Memory B cell (primary cell): Measurements from ENCODE around the gene HSF5.

Experiments used
- ATAC-seq: fragments of 150-1000 bp; cut with Tn5 transposase; 2 replicates; pipeline ENCODE4 v1.10.0; 2021; ENCODE audit warnings: low read depth, mild to moderate bottlenecking, moderate library complexity
- DNase-seq, 2 donors: peaks; one replicate each; pipeline ENCODE4 v3.0.0; 2022; ENCODE audit warnings: low spot score in 2 of 2
- H3K27ac Mint-ChIP-seq: one replicate; pipeline ENCODE4 v1.8.0; 2022; ENCODE audit warnings: mild to moderate bottlenecking, moderate library complexity, mixed read lengths
- H3K27me3 Mint-ChIP-seq: one replicate; pipeline ENCODE4 v1.8.0; 2022; ENCODE audit warnings: mixed read lengths
- H3K36me3 Mint-ChIP-seq: one replicate; pipeline ENCODE4 v1.8.0; 2022; ENCODE audit warnings: mild to moderate bottlenecking, mixed read lengths
- H3K4me1 Mint-ChIP-seq: one replicate; pipeline ENCODE4 v1.8.0; 2022; ENCODE audit warnings: mixed read lengths
- H3K4me3 Mint-ChIP-seq: one replicate; pipeline ENCODE4 v1.8.0; 2022; ENCODE audit warnings: mild to moderate bottlenecking, moderate library complexity, mixed read lengths
- H3K9me3 Mint-ChIP-seq: one replicate; pipeline ENCODE4 v1.8.0; 2022; ENCODE audit warnings: mixed read lengths

HSF5 gene

GRCh38 chr17:58487589-58488427, at the start of gene HSF5:
Gene HSF5, minus strand, starts transcription at chr17:58488408. Its CDS starts 134 bp downstream, at chr17:58488274.
- Mint-ChIP-seq H3K27ac (no peak within 1 kb of the TSS), H3K9me3 (no peaks in the 10 kb centered on the region), H3K36me3 (peaks cover 24% of the 10 kb centered on the region), H3K27me3 (no peaks in the 10 kb centered on the region), H3K4me3 (peak within 1 kb of the TSS; percentile 70), H3K4me1 (peaks cover 5% of the 10 kb centered on the region)
- DNase-seq (peak; percentile 77 to 82), ATAC-seq (peak; percentile 94)

GRCh38 chr17:58537266-58537665, 49.1 kb upstream of the HSF5 start:
- H3K9me3 Mint-ChIP-seq: no peaks in the 10 kb centered on the region
- H3K4me1 Mint-ChIP-seq: peaks cover 4% of the 10 kb centered on the region
- peaks cover 9% of the 10 kb centered on the region for H3K27me3 Mint-ChIP-seq

GRCh38 chr17:58536542-58536941, 48.3 kb upstream of the HSF5 start:
- Mint-ChIP-seq H3K9me3 (no peaks in the 10 kb centered on the region), H3K27me3 (peaks cover 9% of the 10 kb centered on the region), H3K4me3 (no peak overlapping the region), H3K36me3 (no peaks in the 10 kb centered on the region), H3K27ac (no peak overlapping the region), H3K4me1 (peaks cover 4% of the 10 kb centered on the region)
- ATAC-seq (no peak), DNase-seq (no peak)

More at GRCh38 chr17:58537266-58537665, 49.1 kb upstream of the HSF5 start:
- Mint-ChIP-seq H3K27ac (no peak overlapping the region), H3K36me3 (no peaks in the 10 kb centered on the region), H3K4me3 (no peak overlapping the region)
- DNase-seq (no peak), ATAC-seq (no peak)

- no peak for DNase-seq
- Mint-ChIP-seq H3K27me3 (peaks cover 9% of the 10 kb centered on the region), H3K4me3 (no peak overlapping the region), H3K4me1 (peaks cover 4% of the 10 kb centered on the region), H3K9me3 (no peaks in the 10 kb centered on the region), H3K36me3 (no peaks in the 10 kb centered on the region), H3K27ac (no peak overlapping the region)
- ATAC-seq: no peak
Observed at GRCh38 chr17:58535431-58535830, 47.2 kb upstream of the HSF5 start.

- no peak overlapping the region for H3K4me3 Mint-ChIP-seq
- peaks cover 4% of the 10 kb centered on the region for H3K4me1 Mint-ChIP-seq
- no peak for ATAC-seq
- H3K27ac Mint-ChIP-seq: no peak overlapping the region
- no peaks in the 10 kb centered on the region for H3K9me3 Mint-ChIP-seq
- no peaks in the 10 kb centered on the region for H3K36me3 Mint-ChIP-seq
- H3K27me3 Mint-ChIP-seq: peaks cover 9% of the 10 kb centered on the region
- no peak for DNase-seq
Observed at GRCh38 chr17:58534901-58535421, 46.8 kb upstream of the HSF5 start.

- ATAC-seq (no peak), DNase-seq (no peak)
- no peaks in the 10 kb centered on the region for H3K9me3 Mint-ChIP-seq
- H3K4me3 Mint-ChIP-seq: no peak overlapping the region
- H3K27ac Mint-ChIP-seq: no peak overlapping the region
- H3K27me3 Mint-ChIP-seq: peaks cover 9% of the 10 kb centered on the region
- H3K36me3 Mint-ChIP-seq: no peaks in the 10 kb centered on the region
- H3K4me1 Mint-ChIP-seq: peaks cover 4% of the 10 kb centered on the region
Observed at GRCh38 chr17:58534331-58534730, 46.1 kb upstream of the HSF5 start.

GRCh38 chr17:58533616-58534188, 45.5 kb upstream of the HSF5 start:
- ATAC-seq: no peak
- H3K36me3 Mint-ChIP-seq: no peaks in the 10 kb centered on the region
- no peak for DNase-seq
- peaks cover 9% of the 10 kb centered on the region for H3K27me3 Mint-ChIP-seq
- H3K4me1 Mint-ChIP-seq: peaks cover 4% of the 10 kb centered on the region
- no peak overlapping the region for H3K4me3 Mint-ChIP-seq
- no peaks in the 10 kb centered on the region for H3K9me3 Mint-ChIP-seq
- H3K27ac Mint-ChIP-seq: no peak overlapping the region

- no peak for DNase-seq
- Mint-ChIP-seq H3K4me3 (peak overlapping the region; percentile 66), H3K27ac (no peak overlapping the region), H3K36me3 (no peaks in the 10 kb centered on the region), H3K9me3 (no peaks in the 10 kb centered on the region), H3K27me3 (peaks cover 9% of the 10 kb centered on the region), H3K4me1 (peaks cover 4% of the 10 kb centered on the region)
- no peak for ATAC-seq
Observed at GRCh38 chr17:58532555-58532951, 44.3 kb upstream of the HSF5 start.

GRCh38 chr17:58531661-58532554, 43.7 kb upstream of the HSF5 start:
- DNase-seq: peak; percentile 64
- H3K27ac Mint-ChIP-seq: no peak overlapping the region
- no peaks in the 10 kb centered on the region for H3K36me3 Mint-ChIP-seq
- peaks cover 9% of the 10 kb centered on the region for H3K27me3 Mint-ChIP-seq
- H3K9me3 Mint-ChIP-seq: no peaks in the 10 kb centered on the region
- peaks cover 6% of the 10 kb centered on the region for H3K4me1 Mint-ChIP-seq
- H3K4me3 Mint-ChIP-seq: peak overlapping the region; percentile 66
- ATAC-seq: peak; percentile 94

- peaks cover 8% of the 10 kb centered on the region for H3K4me1 Mint-ChIP-seq
- no peak for DNase-seq
- H3K9me3 Mint-ChIP-seq: no peaks in the 10 kb centered on the region
- H3K36me3 Mint-ChIP-seq: no peaks in the 10 kb centered on the region
- ATAC-seq: no peak
- peaks cover 9% of the 10 kb centered on the region for H3K27me3 Mint-ChIP-seq
- peak overlapping the region; percentile 61 for H3K4me3 Mint-ChIP-seq
- no peak overlapping the region for H3K27ac Mint-ChIP-seq
Observed at GRCh38 chr17:58531122-58531521, 42.9 kb upstream of the HSF5 start.

GRCh38 chr17:58530655-58531054, 42.4 kb upstream of the HSF5 start:
- Mint-ChIP-seq H3K4me1 (peaks cover 8% of the 10 kb centered on the region), H3K4me3 (peak overlapping the region; percentile 61), H3K27me3 (peaks cover 9% of the 10 kb centered on the region)

GRCh38 chr17:58529275-58529674, 41.1 kb upstream of the HSF5 start:
- peaks cover 8% of the 10 kb centered on the region for H3K4me1 Mint-ChIP-seq
- DNase-seq: no peak
- H3K4me3 Mint-ChIP-seq: no peak overlapping the region
- H3K27ac Mint-ChIP-seq: no peak overlapping the region
- H3K9me3 Mint-ChIP-seq: no peaks in the 10 kb centered on the region
- H3K36me3 Mint-ChIP-seq: no peaks in the 10 kb centered on the region
- H3K27me3 Mint-ChIP-seq: peaks cover 5% of the 10 kb centered on the region
- ATAC-seq: no peak

More at GRCh38 chr17:58530655-58531054, 42.4 kb upstream of the HSF5 start:
- H3K9me3 Mint-ChIP-seq: no peaks in the 10 kb centered on the region
- ATAC-seq (no peak), DNase-seq (no peak)
- H3K27ac Mint-ChIP-seq: no peak overlapping the region
- H3K36me3 Mint-ChIP-seq: no peaks in the 10 kb centered on the region

- DNase-seq: no peak
- H3K4me1 Mint-ChIP-seq: peaks cover 8% of the 10 kb centered on the region
- H3K27ac Mint-ChIP-seq: no peak overlapping the region
Observed at GRCh38 chr17:58528443-58528842, 40.2 kb upstream of the HSF5 start.

GRCh38 chr17:58527949-58528348, 39.7 kb upstream of the HSF5 start:
- Mint-ChIP-seq H3K27me3 (peaks cover 2% of the 10 kb centered on the region), H3K27ac (no peak overlapping the region)

More at GRCh38 chr17:58528443-58528842, 40.2 kb upstream of the HSF5 start:
- Mint-ChIP-seq H3K9me3 (no peaks in the 10 kb centered on the region), H3K27me3 (peaks cover 5% of the 10 kb centered on the region), H3K36me3 (no peaks in the 10 kb centered on the region), H3K4me3 (no peak overlapping the region)
- ATAC-seq: no peak

More at GRCh38 chr17:58527949-58528348, 39.7 kb upstream of the HSF5 start:
- no peaks in the 10 kb centered on the region for H3K9me3 Mint-ChIP-seq
- no peak overlapping the region for H3K4me3 Mint-ChIP-seq
- DNase-seq: no peak
- no peaks in the 10 kb centered on the region for H3K36me3 Mint-ChIP-seq
- ATAC-seq: no peak
- H3K4me1 Mint-ChIP-seq: peaks cover 8% of the 10 kb centered on the region
